SK-N-SH (cell line): ENCODE results near the gene NDUFS2. TPM values are rescaled to one million over a fixed set of nuclear protein-coding genes. Genes with fewer than 3 reads are reported as not detected.

Experiments
- CTCF ChIA-PET: fragments of 300-600, 350-600 bp; formaldehyde crosslinking; extraction: SDS; loops from one replicate; lab custom pipeline; 2021; lab: Yijun Ruan, JAX
- POLR2A ChIA-PET: fragments of 350-600 bp; sonication (Branson Sonifier 250); formaldehyde crosslinking; extraction: SDS; loops from one replicate; lab custom pipeline; 2020; ENCODE audit warnings: antibody characterized with exemption, inconsistent platforms; lab: Yijun Ruan, JAX
- DNase-seq: peaks from one replicate; pipeline ENCODE4 v3.0.0; 2012
- H2AFZ ChIP-seq: fragments of 200-600 bp; sonication (generic); 2 replicates; pipeline ENCODE4 v1.8.1; 2016; ENCODE audit warnings: antibody characterized with exemption, mild to moderate bottlenecking, low read depth
- H3F3A ChIP-seq: fragments of 200-600 bp; sonication (generic); replicated peaks from 2 replicates; pipeline ENCODE3; 2016; ENCODE audit warnings: antibody characterized with exemption, mild to moderate bottlenecking; ENCODE audit not compliant: insufficient read depth
- H3K27ac ChIP-seq, 2 experiments: fragments of 200-500 bp in 1 of 2; fragments of 200-600 bp in 1 of 2; sonication (Bioruptor generic) in 1 of 2; sonication (generic), shearing (Covaris generic) in 1 of 2; 2 replicates each; pipeline versions ENCODE4 v1.5.1 to v1.6.1; 2014 to 2016; ENCODE audit warnings: low read depth in 2 of 2, inconsistent platforms in 1 of 2, low read length in 1 of 2, mild to moderate bottlenecking in 1 of 2, mixed read lengths in 1 of 2
- H3K27me3 ChIP-seq: fragments of 200-600 bp; sonication (generic), shearing (Covaris generic); 2 replicates; pipeline ENCODE4 v1.6.1; 2016; ENCODE audit warnings: mixed run types; ENCODE audit not compliant: insufficient read depth
- H3K36me3 ChIP-seq, 2 experiments: fragments of 200-500 bp in 1 of 2; fragments of 200-600 bp in 1 of 2; sonication (Bioruptor generic) in 1 of 2; sonication (generic) in 1 of 2; replicated peaks in 1 of 2; 2 replicates each; pipeline versions ENCODE3 to v1.5.1; 2014 to 2016; ENCODE audit warnings: low read length in 1 of 2, mild to moderate bottlenecking in 1 of 2; ENCODE audit not compliant: insufficient read depth in 2 of 2, control insufficient read depth in 1 of 2
- H3K4me1 ChIP-seq, 2 experiments: fragments of 200-500 bp in 1 of 2; fragments of 200-600 bp in 1 of 2; sonication (Bioruptor generic) in 1 of 2; sonication (generic), shearing (Covaris generic) in 1 of 2; 2 replicates each; pipeline versions ENCODE4 v1.5.1 to v1.6.1; 2014 to 2016; ENCODE audit warnings: low read depth in 1 of 2, low read length in 1 of 2, mixed run types in 1 of 2; ENCODE audit not compliant: insufficient read depth in 2 of 2, control insufficient read depth in 1 of 2
- H3K4me2 ChIP-seq: fragments of 200-600 bp; sonication (generic), shearing (Covaris generic); 2 replicates; pipeline ENCODE4 v1.6.1; 2017; ENCODE audit warnings: mixed run types
- H3K4me3 ChIP-seq, 2 experiments: fragments of 200-500 bp in 1 of 2; fragments of 200-600 bp in 1 of 2; sonication (Bioruptor generic) in 1 of 2; sonication (generic), shearing (Covaris generic) in 1 of 2; 2 replicates each; pipeline versions ENCODE4 v1.5.1 to v1.8.1; 2014 to 2016; ENCODE audit warnings: low read depth in 2 of 2, inconsistent platforms in 1 of 2, low read length in 1 of 2, mild to moderate bottlenecking in 1 of 2, mixed read lengths in 1 of 2, moderate library complexity in 1 of 2
- H3K79me2 ChIP-seq: fragments of 200-600 bp; sonication (generic); 2 replicates; pipeline ENCODE4 v1.8.1; 2017; ENCODE audit warnings: mild to moderate bottlenecking; ENCODE audit not compliant: insufficient read depth
- H3K9ac ChIP-seq: fragments of 200-600 bp; sonication (generic); 2 replicates; pipeline ENCODE4 v1.6.1; 2017; ENCODE audit warnings: mixed run types
- H3K9me2 ChIP-seq: fragments of 200-600 bp; sonication (generic); 2 replicates; pipeline ENCODE4 v1.6.1; 2017; ENCODE audit warnings: mixed run types
- H3K9me3 ChIP-seq: fragments of 200-600 bp; sonication (generic); 2 replicates; pipeline ENCODE4 v1.6.1; 2017; ENCODE audit warnings: mixed run types, mild to moderate bottlenecking, moderate library complexity
- H4K20me1 ChIP-seq: fragments of 200-600 bp; sonication (generic); 2 replicates; pipeline ENCODE4 v1.6.1; 2017; ENCODE audit warnings: mild to moderate bottlenecking, mixed run types; ENCODE audit not compliant: insufficient read depth
- CHD2 ChIP-seq: fragments of 150-350 bp; IDR thresholded peaks from 2 replicates; pipeline ENCODE4 v1.6.1; 2018; ENCODE audit warnings: low read length; ENCODE audit not compliant: partially characterized antibody
- CTCF ChIP-seq: fragments of 200-600 bp; sonication (generic); IDR thresholded peaks from 2 replicates; pipeline ENCODE4 v1.6.1; 2017; ENCODE audit warnings: antibody characterized with exemption, mild to moderate bottlenecking, moderate library complexity
- EP300 ChIP-seq, 2 experiments: IDR thresholded peaks; 2 replicates each; pipeline versions ENCODE4 v1.4.0 to v1.6.1; 2012; ENCODE audit warnings: borderline replicate concordance in 1 of 2, low read depth in 1 of 2, low read length in 1 of 2
- EZH2phosphoT487 ChIP-seq: fragments of 200-600 bp; sonication (generic); IDR thresholded peaks from 2 replicates; pipeline ENCODE4 v1.6.1; 2017; ENCODE audit warnings: low read depth, mixed run types, mild to moderate bottlenecking, antibody characterized with exemption, moderate library complexity, borderline replicate concordance
- FOSL2 ChIP-seq: IDR thresholded peaks from 2 replicates; pipeline ENCODE4 v1.4.0; 2012; ENCODE audit warnings: low read depth, mild to moderate bottlenecking, moderate library complexity, borderline replicate concordance
- FOXM1 ChIP-seq: IDR thresholded peaks from 2 replicates; pipeline ENCODE4 v1.4.0; 2012; ENCODE audit warnings: low read depth, mild to moderate bottlenecking
- GABPA ChIP-seq: IDR thresholded peaks from 2 replicates; pipeline ENCODE4 v1.4.0; 2012; ENCODE audit warnings: low read depth, mild to moderate bottlenecking
- GATA2 ChIP-seq: sonication (generic); formaldehyde crosslinking; IDR thresholded peaks from 2 replicates; pipeline ENCODE4 v1.5.0; 2020; ENCODE audit warnings: mild to moderate bottlenecking, missing genetic modification reagents
- JUND ChIP-seq: IDR thresholded peaks from 2 replicates; pipeline ENCODE4 v1.4.0; 2012
- NFIC ChIP-seq: IDR thresholded peaks from 2 replicates; pipeline ENCODE4 v1.4.0; 2012; ENCODE audit warnings: borderline replicate concordance
- NRF1 ChIP-seq: IDR thresholded peaks from 2 replicates; pipeline ENCODE4 v1.6.1; 2012; ENCODE audit warnings: low read depth, mild to moderate bottlenecking, low read length
- POLR2AphosphoS5 ChIP-seq: IDR thresholded peaks from 2 replicates; pipeline ENCODE4 v1.6.1; 2012; ENCODE audit warnings: low read depth, low read length
- RAD21 ChIP-seq: IDR thresholded peaks from 2 replicates; pipeline ENCODE4 v1.6.1; 2012; ENCODE audit warnings: mild to moderate bottlenecking, low read length
- RCOR1 ChIP-seq: fragments of 150-350 bp; IDR thresholded peaks from 2 replicates; pipeline ENCODE4 v1.6.1; 2017; ENCODE audit warnings: antibody characterized with exemption, low read length
- RFX5 ChIP-seq: IDR thresholded peaks from 2 replicates; pipeline ENCODE4 v1.6.1; 2012; ENCODE audit warnings: mild to moderate bottlenecking, improper control_type of control experiment, low read length
- RXRA ChIP-seq: IDR thresholded peaks from 2 replicates; pipeline ENCODE4 v1.4.0; 2012; ENCODE audit warnings: low read depth, mild to moderate bottlenecking, borderline replicate concordance
- SIN3A ChIP-seq: IDR thresholded peaks from 2 replicates; pipeline ENCODE4 v1.6.1; 2012; ENCODE audit warnings: low read depth, mild to moderate bottlenecking, low read length, moderate library complexity, borderline replicate concordance
- SMC3 ChIP-seq: IDR thresholded peaks from 2 replicates; pipeline ENCODE4 v1.6.1; 2012; ENCODE audit warnings: low read depth, low read length, improper control_type of control experiment
- TAF1 ChIP-seq: IDR thresholded peaks from 2 replicates; pipeline ENCODE4 v1.6.1; 2012; ENCODE audit warnings: low read depth, mild to moderate bottlenecking, low read length, moderate library complexity, borderline replicate concordance
- TCF12 ChIP-seq: IDR thresholded peaks from 2 replicates; pipeline ENCODE4 v1.4.0; 2012
- YY1 ChIP-seq: IDR thresholded peaks from 2 replicates; pipeline ENCODE4 v1.4.0; 2012; ENCODE audit warnings: low read depth, mild to moderate bottlenecking
- ZBTB33 ChIP-seq: IDR thresholded peaks from 2 replicates; pipeline ENCODE4 v1.4.0; 2012; ENCODE audit warnings: low read depth, borderline replicate concordance
- WGBS: methylation state at CpG from one replicate; pipeline ENCODE4 v1.1.6; 2017; ENCODE audit warnings: low lambda C conversion rate; 5-methylcytosine and 5-hydroxymethylcytosine counted together
- polyA plus RNA-seq, 3 experiments: library from polyadenylated mRNA; depleted of rRNA; stranded (reverse); fragments of >200 nt; gene quantifications; 2 replicates each; pipeline ENCODE4 v1.2.3, GENCODE V29; 2012
- TF ChIP-seq, protein P1 (sequence below): IDR thresholded peaks from 2 replicates; pipeline ENCODE4; 2012
- TF ChIP-seq, protein P2 (sequence below): fragments of 150-350 bp; IDR thresholded peaks from 2 replicates; pipeline ENCODE4 v1.6.1; 2017; ENCODE audit warnings: antibody characterized with exemption, low read length, low read depth, borderline replicate concordance
- TF ChIP-seq, protein P3 (sequence below): IDR thresholded peaks from 2 replicates; pipeline ENCODE4 v1.4.0; 2012; ENCODE audit warnings: low read depth, borderline replicate concordance

Gene NDUFS2
- polyA plus RNA-seq, 1 of the 3 experiments (the other 2 are of a cell fraction), result 203 TPM

- no peak for TF ChIP-seq SMC3
Observed at GRCh38 chr1:161153176-161153575, 49.0 kb upstream of the NDUFS2 start (continued).

DNA sequence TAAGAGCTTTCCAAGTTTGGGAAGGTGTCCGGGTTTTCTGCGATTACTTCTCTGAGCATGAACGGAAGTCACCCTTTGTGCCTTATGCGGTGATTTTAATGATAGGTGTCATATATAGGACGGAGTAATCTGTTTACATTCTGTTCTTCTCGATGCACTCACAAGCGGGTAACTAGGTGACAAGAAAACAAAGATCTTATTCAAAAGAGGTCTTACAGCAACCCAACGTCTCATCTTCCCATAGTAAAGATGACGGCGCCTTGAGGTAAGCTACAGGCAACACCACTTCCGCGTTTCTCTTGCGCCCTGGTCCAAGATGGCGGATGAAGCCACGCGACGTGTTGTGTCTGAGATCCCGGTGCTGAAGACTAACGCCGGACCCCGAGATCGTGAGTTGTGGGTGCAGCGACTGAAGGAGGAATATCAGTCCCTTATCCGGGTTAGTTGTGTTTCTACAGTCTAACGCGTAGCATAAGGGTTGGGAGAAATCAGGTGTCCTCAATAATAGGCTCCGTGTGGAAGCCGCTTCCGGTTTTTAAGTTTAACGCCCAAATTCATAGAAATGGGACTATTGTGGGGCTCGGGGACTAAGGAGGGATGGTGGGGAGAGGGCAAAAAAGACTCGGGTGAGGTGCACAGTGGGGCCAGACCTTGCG lies 48.4 kb upstream of the NDUFS2 start, which contains the start of gene UFC1:
UFC1 (plus strand) TSS at position 297 of the 656 bp plus-strand sequence; CDS start at position 317, 20 bp downstream.
- 2% methylated on average over 30 of the region's 33 CpGs for WGBS
- CTCF ChIA-PET, result interaction anchor here (0.8 to 1.6 kb wide), 5 partner anchors 11 to 82 kb away, joined by 3 to 5 read pairs (median 3); no protein-coding TSS in a partner anchor
- TF ChIP-seq EP300 (IDR thresholded peaks at IDR 0.05; ENCODE audit: borderline replicate concordance in 1 of 2, low read depth in 1 of 2, low read length in 1 of 2) (0 out of 4 replicates have a peak, but pooled peaks of 1 of the 2 experiments have one; percentile 9), NRF1 (peak; percentile 31; the same call in 1 of the 2 replicates), FOXM1 (no peak), TCF12 (no peak), RXRA (no peak), CTCF (no peak), NFIC (no peak), JUND (no peak), CHD2 (no peak), TAF1 (peak; percentile 90), RFX5 (no peak), FOSL2 (no peak), GABPA (peak; percentile 89), POLR2AphosphoS5 (peak; percentile 66; the same call in 1 of the 2 replicates), RAD21 (no peak), GATA2 (CRISPR knock-in tag) (no peak), ZBTB33 (peak; percentile 92; the same call in 1 of the 2 replicates), YY1 (peak; percentile 100), EZH2phosphoT487 (no peak), SIN3A (peak; percentile 84; the same call in 1 of the 2 replicates), RCOR1 (no peak)
- TF ChIP-seq, protein P1, sequence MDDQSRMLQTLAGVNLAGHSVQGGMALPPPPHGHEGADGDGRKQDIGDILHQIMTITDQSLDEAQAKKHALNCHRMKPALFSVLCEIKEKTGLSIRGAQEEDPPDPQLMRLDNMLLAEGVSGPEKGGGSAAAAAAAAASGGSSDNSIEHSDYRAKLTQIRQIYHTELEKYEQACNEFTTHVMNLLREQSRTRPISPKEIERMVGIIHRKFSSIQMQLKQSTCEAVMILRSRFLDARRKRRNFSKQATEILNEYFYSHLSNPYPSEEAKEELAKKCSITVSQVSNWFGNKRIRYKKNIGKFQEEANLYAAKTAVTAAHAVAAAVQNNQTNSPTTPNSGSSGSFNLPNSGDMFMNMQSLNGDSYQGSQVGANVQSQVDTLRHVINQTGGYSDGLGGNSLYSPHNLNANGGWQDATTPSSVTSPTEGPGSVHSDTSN, result peak; percentile 15; the same call in 1 of the 2 replicates
- TF ChIP-seq, protein P2, sequence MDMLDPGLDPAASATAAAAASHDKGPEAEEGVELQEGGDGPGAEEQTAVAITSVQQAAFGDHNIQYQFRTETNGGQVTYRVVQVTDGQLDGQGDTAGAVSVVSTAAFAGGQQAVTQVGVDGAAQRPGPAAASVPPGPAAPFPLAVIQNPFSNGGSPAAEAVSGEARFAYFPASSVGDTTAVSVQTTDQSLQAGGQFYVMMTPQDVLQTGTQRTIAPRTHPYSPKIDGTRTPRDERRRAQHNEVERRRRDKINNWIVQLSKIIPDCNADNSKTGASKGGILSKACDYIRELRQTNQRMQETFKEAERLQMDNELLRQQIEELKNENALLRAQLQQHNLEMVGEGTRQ, result no peak
- TF ChIP-seq, protein P3, sequence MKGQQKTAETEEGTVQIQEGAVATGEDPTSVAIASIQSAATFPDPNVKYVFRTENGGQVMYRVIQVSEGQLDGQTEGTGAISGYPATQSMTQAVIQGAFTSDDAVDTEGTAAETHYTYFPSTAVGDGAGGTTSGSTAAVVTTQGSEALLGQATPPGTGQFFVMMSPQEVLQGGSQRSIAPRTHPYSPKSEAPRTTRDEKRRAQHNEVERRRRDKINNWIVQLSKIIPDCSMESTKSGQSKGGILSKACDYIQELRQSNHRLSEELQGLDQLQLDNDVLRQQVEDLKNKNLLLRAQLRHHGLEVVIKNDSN, result peak; percentile 24; the same call in 1 of the 2 replicates

More for the DNA sequence above, 48.4 kb upstream of the NDUFS2 start, which contains the start of gene UFC1:
- H3K4me1 ChIP-seq, result peaks cover 0 to 10% of the 10 kb centered on the region in 2 experiments; a peak in 3 of 4 replicates
- H3K36me3 ChIP-seq, result peaks cover 4 to 19% of the 10 kb centered on the region in 2 experiments
- peak within 1 kb of the TSS; percentile 77 for H3K4me2 ChIP-seq
- peak within 1 kb of the TSS; percentile 61 to 98 for H3K4me3 ChIP-seq
- POLR2A ChIA-PET, result interaction anchor here (0.6 to 1.3 kb wide), 5 partner anchors 12 to 109 kb away, joined by 3 to 12 read pairs (median 3); partner anchors contain the start of genes DEDD, KLHDC9, PPOX and USF1
- H3K9ac ChIP-seq, result peak within 1 kb of the TSS; percentile 97
- peaks cover 16% of the 10 kb centered on the region for H3K79me2 ChIP-seq
- H3K9me3 ChIP-seq, result no peaks in the 10 kb centered on the region
- no peaks in the 10 kb centered on the region for H3K9me2 ChIP-seq
- peak; percentile 79 for DNase-seq
- H4K20me1 ChIP-seq, result no peaks in the 10 kb centered on the region
- H2AFZ ChIP-seq, result peak within 1 kb of the TSS; percentile 93
- peak within 1 kb of the TSS; percentile 97 for H3K27ac ChIP-seq
- H3F3A ChIP-seq, result peaks cover 4% of the 10 kb centered on the region
- no peaks in the 10 kb centered on the region for H3K27me3 ChIP-seq
